Glomerular endothelial cell (primary cell): ENCODE data around the gene ISX. TPM values are rescaled to one million over a fixed set of nuclear protein-coding genes. Genes with fewer than 3 reads are reported as not detected.
"Not testable (repeated sequence)": the region's sequence is repeated elsewhere in the genome, so short reads cannot be mapped to it uniquely, and the experiment has no call there.

Source experiments
- DNase-seq: peaks from one replicate; pipeline ENCODE4 v3.0.0-alpha.2; 2011; ENCODE audit warnings: low read depth, low spot score; ENCODE audit errors: extremely low read depth
- total RNA-seq: library from RNA; depleted of rRNA; stranded (reverse); fragments of >200 nt; gene quantifications from 2 replicates; pipeline ENCODE4 v1.2.3, GENCODE V29; 2015

Gene ISX
- total RNA-seq = not detected in 2 replicates

- DNase-seq = no peak
Measured at GRCh38 chr22:35065796-35066218, at the start of gene ISX. ISX (plus strand) TSS chr22:35066158; CDS start chr22:35067088, 930 bp downstream.

GRCh38 chr22:35016909-35017308 is 49.0 kb upstream of the ISX start:
- DNase-seq = no peak

GRCh38 chr22:35018995-35019394 is 47.0 kb upstream of the ISX start:
- DNase-seq = no peak

GRCh38 chr22:35020517-35020916 is 45.4 kb upstream of the ISX start:
- no peak for DNase-seq

- DNase-seq = no peak
Measured at GRCh38 chr22:35021161-35021560, 44.8 kb upstream of the ISX start.

GRCh38 chr22:35022291-35022690 is 43.7 kb upstream of the ISX start:
- no peak for DNase-seq

- DNase-seq = no peak
Measured at GRCh38 chr22:35023692-35024363, 42.1 kb upstream of the ISX start.

GRCh38 chr22:35024364-35024692 is 41.6 kb upstream of the ISX start:
- no peak for DNase-seq

- not testable (repeated sequence) for DNase-seq
Measured at GRCh38 chr22:35030112-35030511, 35.8 kb upstream of the ISX start.

- no peak for DNase-seq
Measured at GRCh38 chr22:35032571-35032970, 33.4 kb upstream of the ISX start.

- DNase-seq = no peak
Measured at GRCh38 chr22:35033635-35034296, 32.2 kb upstream of the ISX start.

GRCh38 chr22:35034963-35035362 is 31.0 kb upstream of the ISX start:
- DNase-seq = no peak

GRCh38 chr22:35037089-35037488 is 28.9 kb upstream of the ISX start:
- no peak for DNase-seq

- no peak for DNase-seq
Measured at GRCh38 chr22:35039625-35040024, 26.3 kb upstream of the ISX start.

GRCh38 chr22:35043252-35043933 is 22.6 kb upstream of the ISX start:
- no peak for DNase-seq

- no peak for DNase-seq
Measured at GRCh38 chr22:35043934-35044319, 22.0 kb upstream of the ISX start.

- no peak for DNase-seq
Measured at GRCh38 chr22:35044607-35045390, 21.2 kb upstream of the ISX start.

- no peak for DNase-seq
Measured at GRCh38 chr22:35045451-35045850, 20.5 kb upstream of the ISX start.

GRCh38 chr22:35046744-35047462 is 19.1 kb upstream of the ISX start:
- DNase-seq = no peak

GRCh38 chr22:35050038-35050437 is 15.9 kb upstream of the ISX start:
- not testable (repeated sequence) for DNase-seq
